ENCODE data around the gene CCDC7. TPM values are rescaled to one million over a fixed set of nuclear protein-coding genes. Genes with fewer than 3 reads are reported as not detected.
"Not testable (repeated sequence)": the region's sequence is repeated elsewhere in the genome, so short reads cannot be mapped to it uniquely, and the experiment has no call there.

CCDC7 gene
- total RNA-seq, 2 donors from 2014 or later = 12.9 to 19.8 TPM

GRCh38 chr10:32793033-32793432 lies 347.1 kb downstream of the CCDC7 start:
- intact Hi-C loops (cut with DNase I) = no loop called here
- Histone ChIP-seq H3K27ac (no peak overlapping the region), H3K27me3 (replicated peaks; ENCODE audit: insufficient read depth) (no peaks in the 10 kb centered on the region), H3K4me3 (no peak overlapping the region), H3K9me3 (no peaks in the 10 kb centered on the region), H3K36me3 (no peaks in the 10 kb centered on the region), H3K4me1 (replicated peaks) (no peaks in the 10 kb centered on the region)
- TF ChIP-seq CTCF (IDR thresholded peaks at IDR 0.05) = no peak
- TF ChIP-seq POLR2AphosphoS5 (IDR thresholded peaks at IDR 0.05) = no peak
- no peak for TF ChIP-seq POLR2A (IDR thresholded peaks at IDR 0.05)
- DNase-seq (ENCODE audit: low spot score) = no peak

GRCh38 chr10:32795598-32796183 lies 349.8 kb downstream of the CCDC7 start:
- 70% methylated on average over 2 of the region's 2 CpGs for WGBS
- Histone ChIP-seq H3K36me3 (no peaks in the 10 kb centered on the region), H3K27me3 (replicated peaks; ENCODE audit: insufficient read depth) (no peaks in the 10 kb centered on the region), H3K4me1 (replicated peaks) (no peaks in the 10 kb centered on the region), H3K9me3 (no peaks in the 10 kb centered on the region), H3K27ac (no peak overlapping the region), H3K4me3 (no peak overlapping the region)
- peak in 3 of 4 experiments; percentile 58 to 74 (median 72) for TF ChIP-seq CTCF (IDR thresholded peaks at IDR 0.05)
- no peak for TF ChIP-seq POLR2AphosphoS5 (IDR thresholded peaks at IDR 0.05)
- no peak for TF ChIP-seq POLR2A (IDR thresholded peaks at IDR 0.05)
- intact Hi-C loops (cut with DNase I) = loop anchor here (1.0 kb wide), 1 partner anchor 214 kb away; no protein-coding TSS in a partner anchor
- DNase-seq (ENCODE audit: low spot score) = peak; percentile 8

- DNase-seq (ENCODE audit: low spot score); intact Hi-C loops (cut with DNase I); H3K27me3 ChIP-seq (replicated peaks; ENCODE audit: insufficient read depth); H3K9me3 ChIP-seq; H3K36me3 ChIP-seq; H3K4me3 ChIP-seq; H3K4me1 ChIP-seq (replicated peaks); H3K27ac ChIP-seq: not testable (repeated sequence)
- WGBS = 86% methylated on average over 3 of the region's 3 CpGs
These were observed 351.5 kb downstream of the CCDC7 start for GRCh38 chr10:32797393-32797792.

- no peak for DNase-seq (ENCODE audit: low spot score)
- 88% methylated on average over 4 of the region's 4 CpGs for WGBS
- intact Hi-C loops (cut with DNase I) = no loop called here
- Histone ChIP-seq H3K27ac (no peak overlapping the region), H3K9me3 (no peaks in the 10 kb centered on the region), H3K4me1 (replicated peaks) (no peaks in the 10 kb centered on the region), H3K27me3 (replicated peaks; ENCODE audit: insufficient read depth) (no peaks in the 10 kb centered on the region), H3K36me3 (no peaks in the 10 kb centered on the region), H3K4me3 (no peak overlapping the region)
- TF ChIP-seq POLR2A (IDR thresholded peaks at IDR 0.05) = no peak
- TF ChIP-seq POLR2AphosphoS5 (IDR thresholded peaks at IDR 0.05) = no peak
- no peak for TF ChIP-seq CTCF (IDR thresholded peaks at IDR 0.05)
These were observed 401.0 kb downstream of the CCDC7 start for GRCh38 chr10:32846974-32847373.

GRCh38 chr10:32851301-32851700 lies 405.4 kb downstream of the CCDC7 start:
- 0% methylated on average over 1 of the region's 1 CpG for WGBS
- intact Hi-C loops (cut with DNase I) = no loop called here
- Histone ChIP-seq H3K27me3 (replicated peaks; ENCODE audit: insufficient read depth) (no peaks in the 10 kb centered on the region), H3K9me3 (no peaks in the 10 kb centered on the region), H3K27ac (no peak overlapping the region), H3K36me3 (no peaks in the 10 kb centered on the region), H3K4me3 (no peak overlapping the region), H3K4me1 (replicated peaks) (no peaks in the 10 kb centered on the region)
- TF ChIP-seq POLR2AphosphoS5 (IDR thresholded peaks at IDR 0.05) (no peak), POLR2A (IDR thresholded peaks at IDR 0.05) (no peak), CTCF (IDR thresholded peaks at IDR 0.05) (no peak)
- no peak for DNase-seq (ENCODE audit: low spot score)

Data from prostate gland (tissue), 2 donors.